HCT116 (cell line): ENCODE data around the gene MPZL2. TPM values are rescaled to one million over a fixed set of nuclear protein-coding genes. Genes with fewer than 3 reads are reported as not detected.

Experiments
- ATAC-seq: fragments of 200-7000 bp; cut with Tn5 transposase; 2 replicates; pipeline ENCODE4 v1.9.1; 2020; ENCODE audit warnings: mild to moderate bottlenecking, moderate library complexity
- BruUV-seq: library from RNA; stranded (reverse); fragments of 400-500 nt; replicated peaks from 2 replicates; lab custom pipeline; 2021; lab: Mats Ljungman, UMichigan
- CTCF ChIA-PET: fragments of 300-600 bp; sonication (Branson Sonifier 250); formaldehyde crosslinking; loops from one replicate; lab custom pipeline; 2021; ENCODE audit warnings: antibody characterized with exemption; lab: Charles Lee
- POLR2A ChIA-PET: fragments of 300-600, 350-600 bp; sonication (Branson Sonifier 250); formaldehyde crosslinking; loops from one replicate; lab custom pipeline; 2021; ENCODE audit warnings: antibody characterized with exemption; lab: Charles Lee
- RAD21 ChIA-PET, 2 experiments: fragments of 300-600 bp; sonication (Branson Sonifier 250); formaldehyde crosslinking; loops; one replicate each; lab custom pipeline; 2023; ENCODE audit warnings: low total read pairs in 2 of 2; ENCODE audit not compliant: uncharacterized antibody in 2 of 2, unreplicated experiment in 2 of 2, low non-redundant PET in 1 of 2; lab: Charles Lee
- DNase-seq: peaks from one replicate; pipeline ENCODE4 v3.0.0-alpha.2; 2010; ENCODE audit warnings: low read depth, low spot score
- H2AFZ ChIP-seq: fragments of 200-600 bp; shearing (Covaris generic), sonication (generic); 2 replicates; pipeline ENCODE4 v1.6.1; 2017; ENCODE audit warnings: low read depth, mixed run types, mixed read lengths, antibody characterized with exemption, low read length; ENCODE audit not compliant: poor library complexity, severe bottlenecking
- H3K27ac ChIP-seq: 2 replicates; pipeline ENCODE4 v1.5.1; 2012; ENCODE audit warnings: low read depth, low read length
- H3K27me3 ChIP-seq: fragments of 200-600 bp; sonication (generic); 2 replicates; pipeline ENCODE4 v1.6.1; 2016; ENCODE audit warnings: mixed run types, low read length, mixed read lengths; ENCODE audit not compliant: insufficient read depth
- H3K36me3 ChIP-seq, 2 experiments: fragments of 200-500 bp in 1 of 2; fragments of 200-600 bp in 1 of 2; sonication (Bioruptor generic) in 1 of 2; sonication (generic) in 1 of 2; 2 replicates each; pipeline versions ENCODE4 v1.5.1 to v1.6.1; 2014 to 2016; ENCODE audit warnings: low read length in 2 of 2, inconsistent platforms in 1 of 2, mixed read lengths in 1 of 2, mixed run types in 1 of 2; ENCODE audit not compliant: insufficient read depth in 2 of 2, control insufficient read depth in 1 of 2
- H3K4me1 ChIP-seq, 2 experiments: fragments of 200-600 bp in 1 of 2; sonication (generic) in 1 of 2; 2 replicates each; pipeline versions ENCODE4 v1.5.1 to v1.6.1; 2012 to 2017; ENCODE audit warnings: low read length in 2 of 2, inconsistent platforms in 1 of 2, mild to moderate bottlenecking in 1 of 2, mixed read lengths in 1 of 2, mixed run types in 1 of 2, moderate library complexity in 1 of 2; ENCODE audit not compliant: insufficient read depth in 2 of 2, control insufficient read depth in 1 of 2
- H3K4me2 ChIP-seq: fragments of 200-600 bp; sonication (generic); 2 replicates; pipeline ENCODE4 v1.6.1; 2017; ENCODE audit warnings: mixed run types, low read length, mixed read lengths
- H3K4me3 ChIP-seq, 2 experiments: fragments of 200-600 bp in 1 of 2; sonication (generic) in 1 of 2; replicated peaks in 1 of 2; 2 replicates each; pipeline ENCODE4 v1.5.1; 2011 to 2016; ENCODE audit warnings: low read length in 2 of 2, control low read depth in 1 of 2, low read depth in 1 of 2, mild to moderate bottlenecking in 1 of 2, mixed read lengths in 1 of 2, mixed run types in 1 of 2
- H3K79me2 ChIP-seq: fragments of 200-600 bp; sonication (generic); 2 replicates; pipeline ENCODE4 v1.6.1; 2017; ENCODE audit warnings: mild to moderate bottlenecking, mixed run types, low read length, moderate library complexity, mixed read lengths; ENCODE audit not compliant: insufficient read depth
- H3K9ac ChIP-seq: fragments of 200-600 bp; sonication (generic); 2 replicates; pipeline ENCODE4 v1.6.1; 2016; ENCODE audit warnings: low read length, mixed read lengths
- H3K9me2 ChIP-seq: fragments of 200-600 bp; sonication (generic), shearing (Covaris generic); 2 replicates; pipeline ENCODE4 v1.6.1; 2017; ENCODE audit warnings: mixed run types, mild to moderate bottlenecking, moderate library complexity; ENCODE audit not compliant: insufficient read depth
- H3K9me3 ChIP-seq, 2 experiments: fragments of 200-500 bp in 1 of 2; fragments of 200-600 bp in 1 of 2; sonication (Bioruptor generic) in 1 of 2; sonication (generic) in 1 of 2; 2 replicates each; pipeline ENCODE4 v1.6.1; 2014 to 2017; ENCODE audit warnings: low read length in 2 of 2, mixed read lengths in 2 of 2, inconsistent platforms in 1 of 2, low read depth in 1 of 2, mild to moderate bottlenecking in 1 of 2, mixed run types in 1 of 2, moderate library complexity in 1 of 2; ENCODE audit not compliant: control insufficient read depth in 1 of 2, insufficient read depth in 1 of 2
- H4K20me1 ChIP-seq: fragments of 200-600 bp; sonication (generic), shearing (Covaris generic); 2 replicates; pipeline ENCODE4 v1.6.1; 2017; ENCODE audit warnings: mixed run types, mild to moderate bottlenecking, moderate library complexity; ENCODE audit not compliant: insufficient read depth
- CBX3 ChIP-seq: IDR thresholded peaks from 2 replicates; pipeline ENCODE4 v1.6.1; 2012; ENCODE audit warnings: low read depth
- CEBPB ChIP-seq: IDR thresholded peaks from 2 replicates; pipeline ENCODE4 v1.6.1; 2012; ENCODE audit warnings: low read depth
- CTCF ChIP-seq, 3 experiments: fragments of 200-600 bp in 1 of 3; sonication (generic) in 1 of 3; IDR thresholded peaks in 2 of 3; conservative IDR thresholded peaks in 1 of 3; 2 replicates each; pipeline ENCODE4 v1.5.1; 2012 to 2017; ENCODE audit warnings: low read depth in 2 of 3, low read length in 2 of 3, antibody characterized with exemption in 1 of 3, borderline replicate concordance in 1 of 3, control low read depth in 1 of 3, mild to moderate bottlenecking in 1 of 3, mixed read lengths in 1 of 3, mixed run types in 1 of 3, moderate library complexity in 1 of 3; ENCODE audit not compliant: insufficient read depth in 1 of 3
- EGR1 ChIP-seq: IDR thresholded peaks from 2 replicates; pipeline ENCODE4 v1.6.1; 2012; ENCODE audit warnings: low read depth
- ELF1 ChIP-seq: IDR thresholded peaks from 2 replicates; pipeline ENCODE4 v1.6.1; 2012; ENCODE audit warnings: low read depth, borderline replicate concordance
- FOSL1 ChIP-seq: IDR thresholded peaks from 2 replicates; pipeline ENCODE4 v1.6.1; 2012; ENCODE audit warnings: low read depth
- JUND ChIP-seq: IDR thresholded peaks from 2 replicates; pipeline ENCODE4 v1.6.1; 2012
- POLR2A ChIP-seq: IDR thresholded peaks from 2 replicates; pipeline ENCODE4 v1.7.0; 2011; ENCODE audit warnings: borderline replicate concordance; ENCODE audit not compliant: insufficient read depth, insufficient read length; ENCODE audit errors: extremely low read depth
- REST ChIP-seq: IDR thresholded peaks from 2 replicates; pipeline ENCODE4 v1.6.1; 2012; ENCODE audit warnings: low read depth
- YY1 ChIP-seq: IDR thresholded peaks from 2 replicates; pipeline ENCODE4 v1.6.1; 2011; ENCODE audit warnings: low read length, low read depth, moderate library complexity, mild to moderate bottlenecking; ENCODE audit not compliant: insufficient replicate concordance; ENCODE audit errors: extremely low read depth
- ZFX ChIP-seq: fragments of 450-650 bp; IDR thresholded peaks from 2 replicates; pipeline ENCODE4 v1.6.1; 2017
- ZNF274 ChIP-seq: fragments of 200-500 bp; sonication (Bioruptor generic); IDR thresholded peaks from 2 replicates; pipeline ENCODE4 v1.6.1; 2014; ENCODE audit warnings: mild to moderate bottlenecking, low read depth, low read length, inconsistent platforms
- intact Hi-C: fragments of 100-400 bp; cut with micrococcal nuclease; formaldehyde crosslinking; loops from 2 replicates; pipeline ENCODE4 v1.10.0; 2022
- total RNA-seq: library from RNA; stranded (reverse); gene quantifications from one replicate; pipeline ENCODE4 v1.2.1, GENCODE V29; 2021; ENCODE audit not compliant: unreplicated experiment
- TF ChIP-seq, protein P1 (sequence below): IDR thresholded peaks from 2 replicates; pipeline ENCODE4 v1.6.1; 2012

Gene MPZL2
- total RNA-seq, 1 experiment from 2014 or later: 16.8 TPM

GRCh38 chr11:118287006-118287405, 22.9 kb upstream of the MPZL2 start:
- TF ChIP-seq CTCF (IDR thresholded peaks at IDR 0.05 in 2 of 3, conservative IDR thresholded peaks at IDR 0.05 in 1 of 3; ENCODE audit: borderline replicate concordance in 1 of 3, insufficient read depth in 1 of 3, low read depth in 2 of 3, low read length in 2 of 3): no peak
- no peak for TF ChIP-seq YY1
- TF ChIP-seq FOSL1: peak; percentile 60
- TF ChIP-seq JUND: peak; percentile 51
- no peaks in the 10 kb centered on the region for H3K79me2 ChIP-seq
- H3K4me3 ChIP-seq: no peak overlapping the region
- H3K27ac ChIP-seq: no peak overlapping the region
- H4K20me1 ChIP-seq: no peaks in the 10 kb centered on the region
- RAD21 ChIA-PET: no interaction called here
- CTCF ChIA-PET: interaction anchor here (0.9 to 2.8 kb wide), 2 partner anchors 88 to 89 kb away, joined by 3 to 17 read pairs; no protein-coding TSS in a partner anchor
- DNase-seq (no peak), ATAC-seq (peak; percentile 56; the same call in 1 of the 2 replicates)
- no peak overlapping the region for H2AFZ ChIP-seq
- intact Hi-C loops: loop anchor here (5.0 kb wide), 1 partner anchor 480 kb away; no protein-coding TSS in a partner anchor
- H3K4me2 ChIP-seq: peak overlapping the region; percentile 35; the same call in 1 of the 2 replicates
- peaks cover 10 to 25% of the 10 kb centered on the region in 2 experiments; a peak in 3 of 4 replicates for H3K4me1 ChIP-seq
- POLR2A ChIA-PET: no interaction called here
- no peaks in the 10 kb centered on the region for H3K9me2 ChIP-seq
- H3K9me3 ChIP-seq: no peaks in the 10 kb centered on the region
- no peak overlapping the region for H3K9ac ChIP-seq
- H3K27me3 ChIP-seq: no peaks in the 10 kb centered on the region
- H3K36me3 ChIP-seq: no peaks in the 10 kb centered on the region
- BruUV-seq: no TSS peak

DNA sequence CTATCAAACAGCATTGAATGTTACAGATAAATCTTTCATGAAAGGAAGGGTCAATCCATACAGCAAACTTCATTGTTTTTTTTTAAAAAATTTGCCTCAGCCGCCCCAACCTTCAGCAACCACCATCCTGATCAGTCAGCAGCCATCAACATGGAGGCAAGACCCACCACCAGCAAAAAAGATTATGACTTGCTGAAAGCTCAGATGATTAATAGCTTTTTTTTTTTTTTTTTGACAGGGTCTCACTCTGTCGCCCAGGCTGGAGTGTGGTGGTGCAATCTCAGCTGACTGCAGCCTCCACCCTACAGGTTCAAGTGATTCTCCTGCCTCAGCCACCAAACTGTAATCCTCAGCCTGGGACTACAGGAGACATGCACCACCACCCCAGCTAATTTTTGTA, 22.4 kb upstream of the MPZL2 start:
- no peak for TF ChIP-seq REST
- no peak for TF ChIP-seq ELF1
- no peak for TF ChIP-seq CEBPB
- no peak for TF ChIP-seq CBX3
- TF ChIP-seq ZNF274: no peak
- TF ChIP-seq, protein P1, sequence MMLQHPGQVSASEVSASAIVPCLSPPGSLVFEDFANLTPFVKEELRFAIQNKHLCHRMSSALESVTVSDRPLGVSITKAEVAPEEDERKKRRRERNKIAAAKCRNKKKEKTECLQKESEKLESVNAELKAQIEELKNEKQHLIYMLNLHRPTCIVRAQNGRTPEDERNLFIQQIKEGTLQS: no peak
- TF ChIP-seq POLR2A: no peak
- no peak for TF ChIP-seq EGR1
- no peak for TF ChIP-seq ZFX
- TF ChIP-seq, all 23 proteins: peak for 0
- Histone ChIP-seq H3K79me2 (no peaks in the 10 kb centered on the region), H3K4me2 (peak overlapping the region; percentile 35; the same call in 1 of the 2 replicates), H3K9ac (no peak overlapping the region), H3K36me3 (no peaks in the 10 kb centered on the region), H2AFZ (no peak overlapping the region), H3K4me3 (no peak overlapping the region), H3K9me2 (no peaks in the 10 kb centered on the region), H3K9me3 (no peaks in the 10 kb centered on the region), H4K20me1 (no peaks in the 10 kb centered on the region), H3K27me3 (no peaks in the 10 kb centered on the region), H3K27ac (no peak overlapping the region), H3K4me1 (peaks cover 10 to 22% of the 10 kb centered on the region in 2 experiments; a peak in 3 of 4 replicates)
- ChIA-PET RAD21 (no interaction called here), CTCF (interaction anchor here (2.8 kb wide), 1 partner anchor 88 kb away, joined by 17 read pairs; no protein-coding TSS in a partner anchor), POLR2A (no interaction called here)
- ATAC-seq (no peak), DNase-seq (no peak)
- no TSS peak for BruUV-seq
- intact Hi-C loops: loop anchor here (5.0 kb wide), 1 partner anchor 479 kb away; no protein-coding TSS in a partner anchor
